PFSK-1 (cell line): ENCODE data around the gene KARS1.

ENCODE experiments used
- FOXP2 ChIP-seq: optimal IDR thresholded peaks from 2 replicates; pipeline ENCODE3; 2011; ENCODE audit warnings: borderline replicate concordance, control low read depth, inconsistent platforms; ENCODE audit not compliant: insufficient read depth; ENCODE audit errors: extremely low read length, extremely low read depth
- POLR2AphosphoS5 ChIP-seq: IDR thresholded peaks from 2 replicates; pipeline ENCODE4 v1.6.1; 2012; ENCODE audit warnings: low read depth, mild to moderate bottlenecking, control low read depth, low read length, moderate library complexity
- REST ChIP-seq, 2 experiments: IDR thresholded peaks; 2 replicates each; pipeline versions ENCODE4 v1.6.1 to v1.8.0; 2011 to 2012; ENCODE audit warnings: low read depth in 2 of 2, low read length in 2 of 2, control low read depth in 1 of 2, inconsistent platforms in 1 of 2, mild to moderate bottlenecking in 1 of 2, moderate library complexity in 1 of 2; ENCODE audit not compliant: insufficient read depth in 1 of 2
- SIN3A ChIP-seq: IDR thresholded peaks from 2 replicates; pipeline ENCODE4 v1.6.1; 2012; ENCODE audit warnings: mild to moderate bottlenecking, low read length, moderate library complexity, borderline replicate concordance; ENCODE audit not compliant: insufficient read depth
- TAF1 ChIP-seq: IDR thresholded peaks from 2 replicates; pipeline ENCODE4 v1.6.1; 2012; ENCODE audit warnings: low read length, control low read depth, borderline replicate concordance; ENCODE audit not compliant: insufficient read depth

The KARS1 gene

GRCh38 chr16:75630052-75630451, 17.4 kb downstream of the KARS1 start:
- no peak for TF ChIP-seq REST (IDR thresholded peaks at IDR 0.05; ENCODE audit: insufficient read depth in 1 of 2, low read depth in 2 of 2, low read length in 2 of 2)
- TF ChIP-seq SIN3A: no peak
- no peak for TF ChIP-seq POLR2AphosphoS5
- no peak for TF ChIP-seq TAF1
- TF ChIP-seq FOXP2: no peak

DNA sequence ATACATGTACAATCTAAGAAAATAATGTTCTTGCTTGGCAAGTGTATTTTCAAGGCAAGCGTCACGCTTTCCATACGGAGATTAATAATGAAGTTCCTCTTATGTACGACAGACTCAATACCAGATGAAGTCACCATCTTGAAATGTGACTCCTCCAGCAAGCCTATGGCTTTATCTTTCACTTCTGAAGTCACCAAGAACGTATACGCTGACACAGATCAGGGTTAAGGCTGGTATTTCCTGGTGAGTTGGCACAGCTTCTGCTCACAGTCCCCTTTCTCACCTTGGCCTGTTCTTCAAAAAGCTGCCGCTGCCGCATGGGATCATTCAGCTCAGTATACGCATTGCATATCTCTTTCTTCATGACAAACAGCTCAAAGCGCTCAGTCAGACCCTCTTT, 18.3 kb downstream of the KARS1 start:
- no peak for TF ChIP-seq SIN3A
- no peak for TF ChIP-seq POLR2AphosphoS5
- no peak for TF ChIP-seq FOXP2
- TF ChIP-seq TAF1: no peak
- TF ChIP-seq REST (IDR thresholded peaks at IDR 0.05; ENCODE audit: insufficient read depth in 1 of 2, low read depth in 2 of 2, low read length in 2 of 2): no peak

- TF ChIP-seq TAF1: no peak
- no peak for TF ChIP-seq POLR2AphosphoS5
- TF ChIP-seq FOXP2: no peak
- no peak for TF ChIP-seq SIN3A
- no peak for TF ChIP-seq REST (IDR thresholded peaks at IDR 0.05; ENCODE audit: insufficient read depth in 1 of 2, low read depth in 2 of 2, low read length in 2 of 2)
Measured at GRCh38 chr16:75628351-75628750, 19.1 kb downstream of the KARS1 start.

DNA sequence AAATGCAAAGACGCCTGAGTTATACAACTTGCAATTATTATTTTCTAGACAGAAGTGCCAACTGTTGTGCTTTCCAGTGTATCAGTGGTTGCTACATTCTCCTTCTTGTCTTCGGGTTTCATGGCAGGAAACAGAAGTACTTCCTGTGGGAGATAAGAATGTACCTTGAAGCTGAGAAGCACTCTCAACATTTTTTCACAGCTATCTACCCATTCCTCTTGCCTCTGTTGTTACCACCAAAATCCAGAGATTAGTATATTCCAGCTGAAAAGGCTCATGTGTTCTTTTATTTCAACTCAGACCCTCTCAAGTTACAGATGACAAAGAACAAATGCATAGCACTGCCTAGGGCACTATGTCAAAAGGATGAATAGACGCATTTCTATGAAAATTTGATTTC, 19.6 kb downstream of the KARS1 start:
- TF ChIP-seq TAF1 (no peak), REST (IDR thresholded peaks at IDR 0.05; ENCODE audit: insufficient read depth in 1 of 2, low read depth in 2 of 2, low read length in 2 of 2) (no peak), SIN3A (no peak), FOXP2 (no peak), POLR2AphosphoS5 (no peak)

- TF ChIP-seq POLR2AphosphoS5: peak; percentile 20; the same call in 1 of the 2 replicates
- no peak for TF ChIP-seq TAF1
Measured at GRCh38 chr16:75626806-75627205, 20.7 kb downstream of the KARS1 start.
